Embryonic facial prominence (tissue), 1 donor: ENCODE results near the gene DUSP9.
"Not testable (repeated sequence)": the region's sequence is repeated elsewhere in the genome, so short reads cannot be mapped to it uniquely, and the experiment has no call there.

Experiments
- DNase-seq: peaks from one replicate; pipeline ENCODE4 v3.0.0-alpha.2; 2016; ENCODE audit errors: extremely low spot score

DUSP9 gene, protein sequence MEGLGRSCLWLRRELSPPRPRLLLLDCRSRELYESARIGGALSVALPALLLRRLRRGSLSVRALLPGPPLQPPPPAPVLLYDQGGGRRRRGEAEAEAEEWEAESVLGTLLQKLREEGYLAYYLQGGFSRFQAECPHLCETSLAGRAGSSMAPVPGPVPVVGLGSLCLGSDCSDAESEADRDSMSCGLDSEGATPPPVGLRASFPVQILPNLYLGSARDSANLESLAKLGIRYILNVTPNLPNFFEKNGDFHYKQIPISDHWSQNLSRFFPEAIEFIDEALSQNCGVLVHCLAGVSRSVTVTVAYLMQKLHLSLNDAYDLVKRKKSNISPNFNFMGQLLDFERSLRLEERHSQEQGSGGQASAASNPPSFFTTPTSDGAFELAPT

DNA sequence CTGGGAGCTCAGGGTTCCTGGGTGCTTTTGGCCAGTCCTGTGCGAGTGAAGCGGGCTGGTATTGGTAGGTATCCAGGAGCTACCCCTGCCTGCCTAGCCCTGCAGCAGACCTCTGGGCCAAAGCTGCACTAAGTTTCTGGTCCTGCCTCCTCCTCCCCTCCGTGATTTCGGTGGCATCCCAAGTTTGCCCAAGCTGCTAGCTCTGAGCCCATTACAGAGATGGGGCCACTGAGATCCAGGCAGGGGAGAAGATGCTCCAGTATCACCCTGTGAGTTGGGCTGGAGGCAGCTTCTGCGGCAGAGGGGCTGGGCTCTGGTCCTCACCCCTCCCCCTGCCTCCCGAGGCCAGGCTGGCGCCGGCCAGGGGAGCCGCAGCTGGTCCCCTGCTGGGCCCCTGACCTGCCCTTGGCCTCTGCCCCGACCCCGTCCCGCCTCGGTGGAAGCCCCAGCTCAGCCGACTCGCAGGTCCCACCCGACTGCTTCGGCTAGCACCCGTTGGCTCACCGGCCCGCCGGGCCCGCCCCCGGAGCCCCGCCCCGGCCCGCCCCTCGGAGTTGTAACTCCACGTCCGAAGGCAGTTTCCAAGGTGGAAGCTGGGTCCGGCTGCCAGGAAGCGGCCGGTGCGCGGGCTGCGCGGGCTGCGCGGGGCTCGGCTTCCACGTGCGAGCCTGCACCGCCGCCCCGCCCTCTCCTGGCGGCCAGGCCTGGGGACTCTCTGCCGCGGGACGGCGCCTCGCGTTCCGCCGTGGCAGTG lies at the start of gene DUSP9:
TSS of gene DUSP9 (plus strand) at position 584 of the 754 bp plus-strand sequence. CDS start 751 bp downstream, outside the sequence.
- DNase-seq, result no peak

DNA sequence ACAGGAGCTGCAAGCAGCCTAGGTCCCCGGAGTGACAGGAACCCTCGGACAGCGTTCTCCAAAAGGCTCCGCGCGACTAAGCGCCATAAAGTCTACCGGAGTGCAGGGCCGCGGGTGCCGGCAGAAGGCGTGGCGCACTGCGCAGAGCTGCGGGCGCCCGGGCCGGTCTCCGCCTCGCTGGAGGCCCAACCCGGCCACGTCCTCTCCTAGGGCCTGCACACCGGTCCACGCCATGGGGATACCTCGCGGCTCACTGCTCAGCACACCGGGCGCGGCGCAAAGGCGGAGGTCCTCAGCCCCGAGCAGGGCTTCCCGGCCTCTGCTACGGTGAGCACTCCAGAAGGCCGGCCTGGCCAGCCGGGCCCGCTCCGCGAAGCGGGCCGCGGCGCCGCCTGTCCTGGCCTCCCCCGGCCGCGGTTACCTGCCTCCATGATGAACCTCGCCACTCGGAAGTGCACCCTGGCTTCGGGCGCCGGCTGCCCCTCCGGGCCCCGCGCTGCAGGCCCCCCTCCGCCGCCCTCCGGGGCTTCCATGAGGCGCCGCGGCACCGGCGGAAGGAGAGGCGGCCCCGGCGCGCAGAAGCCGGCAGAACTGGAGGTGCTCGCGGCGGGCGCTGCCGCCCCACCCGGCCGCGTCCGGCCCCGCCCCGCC lies 48.3 kb upstream of the DUSP9 start, which contains the start of gene CCNQ:
TSS of gene CCNQ (minus strand) at position 599 of the 651 bp plus-strand sequence. CDS start at position 533, 66 bp downstream.
- no peak for DNase-seq

DNA sequence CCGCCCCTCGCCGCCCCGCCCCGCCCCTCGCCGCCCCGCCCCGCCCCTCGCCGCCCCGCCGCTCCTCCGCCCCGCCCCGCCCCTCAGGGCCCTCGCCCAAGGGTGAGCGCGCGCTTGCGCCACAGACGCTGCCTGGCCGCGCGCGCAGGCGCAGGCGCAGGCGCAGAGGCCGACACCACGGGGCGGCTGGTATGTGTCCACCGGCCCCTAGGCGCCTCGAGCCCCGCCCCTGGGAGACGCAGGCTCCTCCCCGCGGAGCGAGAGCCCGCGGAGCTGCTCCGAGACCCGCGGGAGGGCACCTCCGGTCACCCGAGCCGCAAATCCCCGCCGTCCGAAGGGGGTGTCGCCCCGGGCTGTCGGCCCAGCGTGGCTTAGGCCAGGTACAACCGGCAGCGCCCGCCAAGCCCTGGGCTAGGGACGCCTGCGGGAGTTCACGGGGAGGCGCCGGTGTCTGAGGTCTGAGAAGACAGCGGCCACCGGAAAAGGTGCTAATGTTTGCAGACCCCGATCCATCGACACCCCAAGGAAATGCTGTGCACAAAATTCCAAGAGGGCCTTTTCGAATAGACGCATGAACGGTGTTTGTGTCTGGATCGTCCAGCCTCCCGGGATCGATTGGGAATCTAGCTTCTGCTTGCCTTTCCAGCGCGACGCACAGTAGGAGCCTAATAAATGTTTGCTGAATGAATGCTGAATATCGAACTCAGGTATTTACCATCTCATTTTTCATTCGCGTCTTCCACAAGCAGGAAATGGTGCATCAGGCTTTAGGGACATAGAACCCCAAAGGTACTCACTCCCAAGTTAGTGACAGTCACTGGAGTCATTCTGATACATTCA lies 47.6 kb upstream of the DUSP9 start:
- peak; percentile 36 for DNase-seq

DNA sequence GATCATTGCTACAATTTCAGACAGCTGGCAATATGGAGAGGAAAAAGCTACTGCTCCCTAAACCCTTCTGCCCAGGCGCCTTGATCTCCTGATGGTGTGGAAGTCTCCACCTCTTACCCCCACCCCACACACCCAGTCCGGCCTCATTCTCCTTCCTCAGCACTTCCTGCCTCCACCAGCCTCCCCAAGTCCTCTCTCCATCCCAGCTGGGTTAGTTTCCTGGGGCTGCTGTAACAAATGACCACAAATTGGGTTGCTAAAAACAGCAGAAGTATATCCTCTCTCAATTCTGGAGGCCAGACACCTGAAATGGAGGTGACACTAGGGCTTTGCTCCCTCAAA lies 47.0 kb upstream of the DUSP9 start:
- no peak for DNase-seq

DNA sequence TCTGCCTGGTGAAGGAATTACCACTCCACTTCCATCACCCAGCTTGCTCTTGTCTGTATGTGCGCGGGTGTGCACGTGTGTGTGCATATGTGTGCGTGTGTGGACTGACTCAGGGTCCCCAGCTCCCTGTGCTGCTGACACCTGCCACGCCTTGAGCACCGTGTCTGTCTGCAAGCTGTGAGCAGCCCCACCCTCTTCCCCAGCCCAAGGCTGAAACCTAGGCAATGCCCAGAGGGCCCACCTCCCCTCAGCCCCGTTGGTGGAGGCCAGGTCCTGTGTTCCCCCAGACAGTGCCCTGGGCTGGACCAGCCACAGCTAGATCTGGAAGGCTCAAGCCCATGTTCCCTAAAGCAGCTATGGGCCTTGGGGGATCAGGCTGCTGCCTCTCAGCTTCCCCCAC lies 46.1 kb upstream of the DUSP9 start:
- no peak for DNase-seq

DNA sequence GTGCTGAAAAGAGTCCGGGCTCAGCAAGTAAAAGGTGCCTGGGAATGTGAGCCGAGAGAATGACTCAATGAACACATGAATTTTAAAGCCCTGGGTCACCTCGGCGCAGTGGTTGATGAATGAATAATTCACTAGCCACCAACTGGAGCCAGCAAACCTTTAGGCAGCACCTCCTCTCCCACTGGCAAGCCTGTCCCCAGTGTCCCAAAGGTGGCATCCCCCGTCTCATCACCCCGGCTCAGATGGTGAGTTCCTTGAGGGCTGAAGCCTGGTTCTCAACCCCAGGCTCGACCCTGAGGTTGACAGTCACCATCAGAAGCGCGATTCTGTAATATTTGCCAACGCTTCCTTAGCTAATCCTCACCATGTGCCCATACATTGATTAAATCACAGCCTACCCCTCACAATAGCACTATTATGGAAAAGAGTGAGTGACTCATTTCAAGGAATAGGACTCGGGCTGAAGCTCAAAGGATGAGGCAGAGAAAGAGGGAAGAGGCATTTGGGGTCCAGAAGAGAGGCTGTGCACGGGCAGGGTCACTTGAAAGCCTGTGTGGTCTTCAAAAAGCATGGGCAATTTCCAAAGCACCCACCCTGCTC lies 45.4 kb upstream of the DUSP9 start:
- no peak for DNase-seq

DNA sequence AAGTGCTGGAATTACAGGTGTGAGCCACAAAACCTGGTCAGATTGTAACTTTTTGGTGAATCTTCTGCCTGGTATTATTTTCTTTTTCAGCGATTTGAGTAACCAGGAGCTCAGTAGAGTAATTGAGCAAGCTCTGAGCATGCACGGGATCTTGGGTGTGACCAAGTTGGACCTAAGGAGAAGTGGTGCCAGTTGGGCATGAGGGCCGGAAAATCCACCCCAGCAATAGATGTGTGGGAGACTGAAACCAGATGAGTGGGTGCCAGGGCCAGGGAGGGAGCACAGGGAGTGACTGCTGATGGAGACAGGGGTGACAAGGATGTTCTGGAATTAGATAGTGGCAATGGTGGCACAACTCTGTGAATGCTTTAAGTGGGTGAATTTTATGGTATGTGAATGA lies 44.4 kb upstream of the DUSP9 start:
- no peak for DNase-seq

DNA sequence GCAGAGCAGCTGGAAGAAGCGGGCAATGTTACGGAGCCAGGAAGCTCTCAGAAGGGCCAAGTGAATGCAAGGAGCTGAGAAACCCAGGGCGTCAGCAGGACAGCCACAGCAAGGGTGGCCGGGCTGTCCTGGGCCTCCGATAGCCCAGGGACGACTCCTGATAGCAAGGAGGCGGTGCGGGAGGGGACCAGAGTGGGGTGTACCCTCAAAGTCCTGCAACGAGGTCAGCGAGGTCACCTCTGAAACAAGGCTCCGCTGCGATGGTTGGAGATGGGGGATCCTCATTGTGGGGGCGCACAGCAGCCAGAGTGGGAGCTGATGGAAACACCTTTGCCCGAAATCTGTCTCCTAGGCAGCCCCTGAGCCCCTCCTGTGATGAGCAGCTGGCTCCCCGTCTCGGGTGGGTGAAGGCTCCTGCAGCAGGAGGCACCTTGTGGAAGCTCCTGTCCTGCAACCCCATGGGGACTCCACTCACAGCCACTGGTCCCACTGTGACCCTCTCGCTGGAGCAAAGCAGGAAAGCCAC lies 43.8 kb upstream of the DUSP9 start:
- no peak for DNase-seq

DNA sequence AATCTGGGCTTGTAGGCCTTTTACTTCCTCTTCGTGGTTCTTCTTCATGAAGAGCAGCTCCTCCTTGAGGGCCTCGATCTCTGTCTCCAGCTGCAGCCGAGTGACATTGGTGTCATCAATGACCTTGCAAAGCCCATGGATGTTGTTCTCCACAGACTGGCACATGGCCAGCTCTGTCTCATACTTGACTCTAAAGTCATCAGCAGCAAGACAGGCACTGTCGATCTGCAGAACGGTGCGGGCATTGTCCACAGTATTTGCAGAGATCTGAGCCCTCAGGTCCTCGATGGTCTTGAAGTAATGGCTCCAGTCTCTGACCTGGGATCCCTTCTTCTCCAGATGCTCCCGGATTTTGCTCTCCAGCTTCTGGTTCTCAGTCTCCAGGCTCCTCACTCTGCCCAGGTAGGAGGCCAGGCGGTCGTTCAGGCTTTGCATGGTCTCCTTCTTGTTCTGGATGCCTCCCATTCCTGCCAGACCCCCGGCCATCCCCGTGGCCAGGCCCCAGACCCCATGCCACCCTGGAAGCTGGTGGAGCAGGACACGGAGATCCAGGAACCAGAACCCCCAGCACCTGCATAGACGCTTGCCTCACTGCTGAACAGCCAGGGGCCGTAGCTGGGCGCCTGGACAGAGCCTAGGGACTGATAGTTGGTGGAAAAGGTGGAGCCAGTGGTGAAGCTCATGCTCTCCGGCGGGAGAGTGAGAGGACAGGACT lies 42.2 kb upstream of the DUSP9 start:
- not testable (repeated sequence) for DNase-seq

DNA sequence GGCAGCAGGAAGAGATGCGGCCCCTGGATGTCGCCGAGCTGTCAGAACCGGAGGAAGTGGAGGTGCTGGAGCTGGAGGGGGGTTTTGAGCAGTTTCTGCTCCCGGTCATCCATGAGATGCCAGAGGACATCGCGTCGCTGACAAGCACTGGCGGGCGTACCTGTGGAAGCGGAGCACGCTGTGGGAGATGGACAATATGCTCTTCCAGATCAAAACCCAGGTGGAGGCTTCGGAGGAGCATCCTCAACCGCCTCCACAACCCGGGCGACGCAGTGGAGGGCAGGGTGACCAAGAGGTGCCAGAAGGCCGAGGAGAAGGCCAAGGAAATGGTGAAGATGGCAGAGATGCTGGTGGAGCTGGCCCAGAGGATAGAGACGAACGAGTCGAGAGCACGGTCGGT lies 40.5 kb upstream of the DUSP9 start:
- no peak for DNase-seq

DNA sequence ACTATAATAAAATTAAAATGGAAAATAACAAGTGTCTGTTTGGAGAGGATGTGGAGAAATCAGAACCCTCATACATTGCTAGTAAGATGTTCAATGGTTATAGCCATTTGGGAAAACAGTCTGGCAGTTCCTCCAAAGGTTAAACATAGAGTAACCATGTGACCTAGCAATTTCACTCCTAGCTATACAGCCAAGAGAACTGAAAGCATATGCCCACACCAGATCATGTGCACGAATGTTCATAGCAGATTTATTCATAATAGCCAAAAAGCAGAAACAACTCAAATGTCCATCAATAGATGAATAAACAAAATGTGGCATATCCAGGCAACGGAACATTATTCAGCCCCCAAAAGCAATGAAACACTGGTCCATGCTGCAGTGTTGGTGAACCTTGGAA lies 38.6 kb upstream of the DUSP9 start:
- no peak for DNase-seq

DNA sequence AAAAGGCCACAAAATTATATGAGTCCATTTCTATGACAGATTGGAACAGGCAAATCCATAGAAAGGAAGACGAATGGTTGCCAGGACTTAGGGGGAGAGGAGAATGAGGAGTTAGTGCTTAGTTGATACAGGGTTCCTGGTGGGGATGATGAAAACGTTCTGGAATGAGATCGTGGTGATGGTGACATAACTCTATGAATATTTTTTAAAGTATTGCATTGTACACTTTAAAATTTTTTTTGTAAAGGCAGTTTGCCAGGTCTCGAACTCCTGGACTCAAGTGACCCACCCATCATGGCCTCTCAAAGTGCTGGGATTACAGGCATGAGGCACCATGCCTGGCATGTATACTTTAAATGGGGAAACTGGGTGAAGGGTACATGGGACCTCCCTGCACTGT lies 38.2 kb upstream of the DUSP9 start:
- no peak for DNase-seq

DNA sequence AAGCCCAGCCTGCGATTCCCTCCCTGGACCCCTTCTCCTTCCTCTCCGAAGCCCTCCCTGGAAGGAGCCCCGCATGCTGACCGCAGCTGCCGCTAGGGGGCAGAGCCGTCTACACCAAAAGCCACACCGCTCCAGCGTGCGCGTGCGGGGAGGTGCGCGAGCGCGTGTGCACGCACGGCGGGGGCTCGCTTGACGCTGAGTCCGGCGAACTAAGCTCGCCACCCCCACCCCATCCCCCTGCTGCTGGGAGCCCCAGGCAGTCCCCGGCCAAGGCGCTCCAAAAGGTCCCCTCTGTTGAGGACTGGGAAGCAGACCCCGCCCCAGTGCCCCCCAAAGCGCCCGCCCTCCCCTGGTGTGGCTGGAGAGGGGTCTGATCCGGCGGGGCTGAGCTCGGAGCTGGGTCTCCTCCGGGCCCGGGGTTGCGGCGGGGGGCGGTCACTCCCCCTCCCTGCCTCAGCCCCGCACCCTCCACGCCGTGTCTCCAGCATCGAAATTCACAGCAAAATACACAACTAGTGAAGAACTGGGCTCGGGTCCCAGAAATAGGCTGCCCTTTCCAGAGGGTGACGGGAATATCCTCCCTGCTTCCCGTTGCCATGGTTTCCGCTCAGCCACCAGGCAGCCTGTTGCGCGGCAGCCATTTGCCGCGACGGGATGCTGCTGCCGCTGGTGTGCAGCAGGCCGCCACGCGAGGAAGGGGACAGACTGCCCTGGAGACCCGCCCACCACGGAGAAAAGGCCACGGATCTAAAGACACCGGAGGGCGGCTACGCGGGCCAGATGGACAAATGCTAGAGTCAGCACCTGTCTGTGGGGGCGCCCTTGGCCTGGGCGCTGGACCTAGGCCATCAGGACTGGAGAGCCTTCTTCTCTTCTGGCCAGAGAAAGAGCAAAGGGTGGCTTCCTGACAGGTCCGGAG lies 36.8 kb upstream of the DUSP9 start:
- peak; percentile 47 for DNase-seq

DNA sequence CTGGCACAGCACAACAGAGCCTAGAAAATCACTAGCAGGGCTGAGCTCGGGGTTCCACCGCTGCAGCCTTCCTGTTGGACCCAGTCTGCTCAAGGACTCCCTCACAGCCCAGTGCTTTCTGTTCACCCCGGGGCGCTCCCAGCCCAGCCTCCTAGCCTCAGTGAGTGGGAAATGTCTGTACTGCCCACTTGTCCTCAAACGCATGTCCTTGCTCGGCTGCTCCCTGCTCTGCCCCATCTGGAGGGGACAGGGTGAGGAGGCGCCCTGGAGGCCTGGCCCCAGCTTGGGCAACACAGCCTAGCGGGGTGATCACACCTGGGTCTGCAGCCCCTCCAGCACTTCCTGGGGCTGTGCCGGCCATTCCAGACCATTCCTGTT lies 36.2 kb upstream of the DUSP9 start:
- DNase-seq, result no peak

DNA sequence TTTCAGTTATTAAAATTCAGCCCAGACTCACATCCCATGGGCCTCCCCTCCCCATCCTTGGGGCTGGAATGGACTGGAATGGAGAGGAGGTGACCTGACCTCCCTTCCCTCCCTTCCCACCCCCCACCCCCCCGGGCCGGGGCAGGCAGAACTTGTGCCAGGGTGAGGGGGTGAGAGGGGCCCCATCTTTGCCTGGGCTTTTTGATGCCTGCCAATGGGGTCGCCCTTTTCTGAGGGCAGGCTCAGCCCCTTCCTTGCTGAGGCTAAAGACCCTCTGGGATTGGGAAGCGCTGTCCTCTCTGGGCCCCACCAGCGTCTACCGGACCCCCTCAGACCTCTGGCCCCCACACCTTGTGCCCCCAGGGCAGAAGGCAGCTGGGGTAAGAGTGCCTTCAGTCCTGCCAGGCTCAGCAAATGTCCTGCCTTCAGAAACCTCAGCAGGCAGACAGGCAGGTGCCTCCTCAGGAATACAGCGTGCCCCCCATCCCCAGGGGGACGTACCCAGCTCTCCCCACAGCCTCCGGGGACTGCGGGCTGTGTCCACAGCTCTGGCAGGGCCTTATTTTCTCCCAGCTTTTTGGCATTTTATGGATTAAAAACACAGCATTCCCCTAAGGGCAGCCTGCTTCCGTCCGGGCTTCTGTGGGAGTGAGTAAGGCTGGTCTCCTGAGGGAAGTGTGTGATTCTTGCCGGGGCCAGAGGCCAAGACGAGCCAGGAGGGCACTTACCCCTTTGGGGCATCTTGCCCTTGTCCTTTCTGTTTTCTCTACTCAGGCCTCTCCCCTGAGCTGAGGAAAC lies 35.5 kb upstream of the DUSP9 start:
- DNase-seq, result no peak

DNA sequence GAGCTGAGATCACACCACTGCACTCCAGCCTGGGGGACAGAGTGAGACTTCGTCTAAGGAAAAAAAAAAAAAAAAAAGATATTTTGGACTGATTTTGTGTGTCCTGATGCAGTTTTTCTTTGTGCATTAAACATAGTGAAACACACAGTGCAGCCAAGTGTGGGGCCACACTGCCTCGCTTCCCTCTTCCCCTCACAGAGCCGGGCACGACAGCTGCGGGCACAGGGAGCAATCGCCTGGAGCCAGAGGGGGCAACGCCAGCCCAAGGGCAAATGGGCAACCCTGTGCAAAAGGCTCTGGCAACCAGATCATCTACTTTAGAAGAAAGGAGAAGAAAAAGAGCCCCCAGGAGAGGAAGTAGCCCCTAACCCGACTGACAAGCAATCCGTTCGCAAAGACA lies 34.6 kb upstream of the DUSP9 start:
- no peak for DNase-seq

DNA sequence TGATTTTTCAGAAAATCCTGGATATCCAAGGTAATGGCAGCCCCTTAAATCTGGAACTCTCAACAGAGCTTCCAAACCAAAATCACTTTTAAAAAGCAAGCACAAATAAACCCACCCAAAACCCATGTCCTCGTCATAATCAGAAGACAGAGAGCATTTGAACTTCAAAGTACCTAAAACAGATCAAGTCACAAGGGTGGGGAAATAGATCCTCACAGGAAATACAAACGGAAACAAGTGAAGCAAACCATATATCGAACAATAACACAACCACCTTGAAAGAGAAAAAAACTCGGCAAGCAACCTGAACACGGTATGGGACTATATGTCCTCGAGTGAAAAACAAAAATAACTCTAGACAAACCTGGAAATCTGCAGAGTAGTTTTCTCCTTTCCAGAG lies 32.2 kb upstream of the DUSP9 start:
- DNase-seq, result no peak

DNA sequence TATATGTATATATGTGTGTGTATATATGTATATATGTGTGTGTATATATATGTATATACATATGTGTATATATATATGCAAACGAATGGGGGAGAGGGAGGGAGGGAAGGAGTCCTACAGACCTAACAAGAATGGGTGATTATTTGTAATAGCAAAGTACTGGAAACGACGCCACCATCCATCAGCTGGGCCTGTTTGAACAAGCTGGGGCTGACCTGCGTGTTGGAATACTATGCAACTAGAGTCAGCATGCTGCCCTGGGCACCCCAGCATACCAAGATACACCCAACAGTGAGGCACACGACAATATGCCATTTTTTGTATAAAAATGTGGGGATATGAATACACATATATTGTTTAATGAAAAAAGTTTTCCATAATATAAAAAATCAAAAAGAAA lies 26.4 kb upstream of the DUSP9 start:
- DNase-seq, result no peak
